CD14-positive monocyte (primary cell): Measurements from ENCODE around the gene C10orf67. TPM values are rescaled to one million over a fixed set of nuclear protein-coding genes. Genes with fewer than 3 reads are reported as not detected.
"Not testable (repeated sequence)": the region's sequence is repeated elsewhere in the genome, so short reads cannot be mapped to it uniquely, and the experiment has no call there.

Experiments
- DNase-seq, 3 donors: peaks; one replicate each; pipeline ENCODE4 v3.0.0-alpha.2; 2011 to 2022
- H2AFZ ChIP-seq: 2 replicates; pipeline ENCODE4 v1.6.0; 2012; ENCODE audit warnings: mild to moderate bottlenecking, low read depth, low read length, inconsistent platforms; ENCODE audit not compliant: insufficient read depth, poor library complexity, severe bottlenecking
- H3K27ac ChIP-seq, 2 donors: 1 replicate in 1 of 2; 2 replicates in 1 of 2; pipeline ENCODE4 v1.5.1; 2012 to 2013; ENCODE audit warnings: low read length in 2 of 2, control low read depth in 1 of 2, inconsistent platforms in 1 of 2, low read depth in 1 of 2, mild to moderate bottlenecking in 1 of 2
- H3K27me3 ChIP-seq, 2 donors: one replicate each; pipeline versions ENCODE4 v1.6.0 to v1.6.1; 2011 to 2013; ENCODE audit warnings: low read length in 2 of 2; ENCODE audit not compliant: control insufficient read depth in 2 of 2, insufficient read depth in 2 of 2
- H3K36me3 ChIP-seq, 2 donors: replicated peaks in 1 of 2; 1 replicate in 1 of 2; 2 replicates in 1 of 2; pipeline versions ENCODE4 v1.5.1 to v1.6.1; 2012 to 2013; ENCODE audit warnings: low read length in 2 of 2, control low read depth in 1 of 2, inconsistent platforms in 1 of 2, mild to moderate bottlenecking in 1 of 2; ENCODE audit not compliant: insufficient read depth in 2 of 2, control insufficient read depth in 1 of 2
- H3K4me1 ChIP-seq, 2 donors: 1 replicate in 1 of 2; 2 replicates in 1 of 2; pipeline versions ENCODE4 v1.5.1 to v1.6.1; 2012 to 2013; ENCODE audit warnings: low read length in 2 of 2, control low read depth in 1 of 2, inconsistent platforms in 1 of 2, mild to moderate bottlenecking in 1 of 2, moderate library complexity in 1 of 2; ENCODE audit not compliant: insufficient read depth in 2 of 2, control insufficient read depth in 1 of 2
- H3K4me2 ChIP-seq: replicated peaks from 2 replicates; pipeline ENCODE3; 2012; ENCODE audit warnings: low read length, moderate library complexity, mild to moderate bottlenecking; ENCODE audit not compliant: poor library complexity, severe bottlenecking; ENCODE audit errors: extremely low read depth
- H3K4me3 ChIP-seq, 3 experiments: fragments of 200-600 bp in 1 of 3; sonication (generic) in 1 of 3; replicated peaks in 1 of 3; 1 replicate in 2 of 3; 2 replicates in 1 of 3; pipeline ENCODE4 v1.5.1; 2011 to 2013; ENCODE audit warnings: low read length in 3 of 3, mild to moderate bottlenecking in 3 of 3, control low read depth in 2 of 3, low read depth in 2 of 3, inconsistent platforms in 1 of 3, moderate library complexity in 1 of 3
- H3K79me2 ChIP-seq: 2 replicates; pipeline ENCODE4 v1.6.0; 2012; ENCODE audit warnings: mild to moderate bottlenecking, control low read depth, inconsistent platforms, low read length, moderate library complexity; ENCODE audit not compliant: insufficient read depth
- H3K9ac ChIP-seq: 2 replicates; pipeline ENCODE4 v1.6.0; 2017; ENCODE audit warnings: low read length, mild to moderate bottlenecking; ENCODE audit not compliant: insufficient read depth, poor library complexity, severe bottlenecking
- H3K9me3 ChIP-seq, 2 donors: replicated peaks in 1 of 2; 1 replicate in 1 of 2; 2 replicates in 1 of 2; pipeline versions ENCODE4 v1.5.1 to v1.6.1; 2012 to 2013; ENCODE audit warnings: low read length in 2 of 2, control low read depth in 1 of 2; ENCODE audit not compliant: control insufficient read depth in 1 of 2, insufficient read depth in 1 of 2
- H4K20me1 ChIP-seq: 2 replicates; pipeline ENCODE4 v1.6.0; 2012; ENCODE audit warnings: mild to moderate bottlenecking, low read length, control low read depth, moderate library complexity; ENCODE audit not compliant: insufficient read depth
- H3K27ac Mint-ChIP-seq, 7 donors: one replicate each; pipeline ENCODE4 v1.8.0; 2020; ENCODE audit warnings: mild to moderate bottlenecking in 7 of 7, mixed read lengths in 7 of 7, moderate library complexity in 6 of 7, inconsistent platforms in 2 of 7
- H3K27me3 Mint-ChIP-seq, 3 donors: one replicate each; pipeline ENCODE4 v1.8.0; 2021 to 2022; ENCODE audit warnings: low read depth in 3 of 3, mild to moderate bottlenecking in 3 of 3, mixed read lengths in 3 of 3, moderate library complexity in 3 of 3, inconsistent platforms in 1 of 3
- H3K36me3 Mint-ChIP-seq, 2 donors: one replicate each; pipeline ENCODE4 v1.8.0; 2020; ENCODE audit warnings: mixed read lengths in 2 of 2, inconsistent platforms in 1 of 2, mild to moderate bottlenecking in 1 of 2
- H3K4me1 Mint-ChIP-seq: one replicate; pipeline ENCODE4 v1.8.0; 2020; ENCODE audit warnings: mild to moderate bottlenecking, mixed read lengths
- H3K4me3 Mint-ChIP-seq, 2 donors: one replicate each; pipeline ENCODE4 v1.8.0; 2020; ENCODE audit warnings: mild to moderate bottlenecking in 2 of 2, mixed read lengths in 2 of 2, moderate library complexity in 1 of 2
- H3K9me3 Mint-ChIP-seq, 7 donors: one replicate each; pipeline ENCODE4 v1.8.0; 2020 to 2022; ENCODE audit warnings: mixed read lengths in 7 of 7, mild to moderate bottlenecking in 6 of 7, moderate library complexity in 6 of 7, inconsistent platforms in 2 of 7
- CTCF ChIP-seq: fragments of 200-600 bp; IDR thresholded peaks from one replicate; pipeline ENCODE4 v1.8.0; 2022; ENCODE audit warnings: antibody characterized with exemption, mild to moderate bottlenecking
- WGBS: methylation state at CpG from one replicate; pipeline ENCODE4 v1.1.5; 2013; ENCODE audit warnings: missing lambda C conversion rate; ENCODE audit not compliant: insufficient coverage; 5-methylcytosine and 5-hydroxymethylcytosine counted together
- intact Hi-C, 2 donors: fragments of 100-400 bp; cut with micrococcal nuclease; formaldehyde crosslinking; loops; one replicate each; pipeline versions ENCODE4 v1.15.0 to v1.15.1; 2023
- polyA plus RNA-seq, 3 donors: library from polyadenylated mRNA; depleted of rRNA in 1 of 3; unstranded in 2 of 3; stranded (reverse) in 1 of 3; fragments of 300-500 nt in 2 of 3; fragments of >200 nt in 1 of 3; fragmentation: Illumina TruSeq in 2 of 3; gene quantifications; 1 replicate in 2 of 3; 2 replicates in 1 of 3; pipeline ENCODE4 v1.2.3, GENCODE V29; 2012 to 2021

Gene C10orf67
- polyA plus RNA-seq, 3 donors: not detected

- Histone ChIP-seq H3K9ac (no peak overlapping the region), H3K4me1 (no peaks in the 10 kb centered on the region), H2AFZ (no peak overlapping the region), H3K27me3 (peaks cover 0 to 3% of the 10 kb centered on the region in 2 donors), H3K27ac (no peak overlapping the region), H4K20me1 (no peaks in the 10 kb centered on the region), H3K79me2 (no peaks in the 10 kb centered on the region), H3K36me3 (no peaks in the 10 kb centered on the region), H3K9me3 (peaks cover 0 to under 1% of the 10 kb centered on the region in 2 donors), H3K4me3 (no peak overlapping the region), H3K4me2 (no peak overlapping the region)
- Mint-ChIP-seq H3K4me1 (no peaks in the 10 kb centered on the region), H3K27ac (no peak overlapping the region), H3K9me3 (peaks cover 0 to 2% (median under 1%) of the 10 kb centered on the region in 7 donors), H3K36me3 (no peaks in the 10 kb centered on the region), H3K27me3 (peaks cover 7 to 16% (median 8%) of the 10 kb centered on the region in 3 donors), H3K4me3 (no peak overlapping the region)
- no peak for DNase-seq
- no peak for TF ChIP-seq CTCF
- WGBS: 57% methylated on average over 1 of the region's 1 CpG
- intact Hi-C loops: loop anchor here (5.0 to 10.0 kb wide), 5 partner anchors 211 to 886 kb away; no protein-coding TSS in a partner anchor
Observed at GRCh38 chr10:23311034-23311433, 33.6 kb downstream of the C10orf67 start.

- no peak overlapping the region for H3K9ac ChIP-seq
- TF ChIP-seq CTCF: no peak
- H3K36me3 Mint-ChIP-seq: no peaks in the 10 kb centered on the region
- peaks cover 0 to 3% of the 10 kb centered on the region in 2 donors for H3K27me3 ChIP-seq
- H3K4me2 ChIP-seq: no peak overlapping the region
- no peaks in the 10 kb centered on the region for H3K9me3 ChIP-seq
- no peak overlapping the region for H3K27ac ChIP-seq
- H3K27ac Mint-ChIP-seq: no peak overlapping the region
- no peak overlapping the region for H3K4me3 ChIP-seq
- H3K4me1 Mint-ChIP-seq: no peaks in the 10 kb centered on the region
- intact Hi-C loops: loop anchor here (5.0 to 10.0 kb wide), 5 partner anchors 212 to 887 kb away; no protein-coding TSS in a partner anchor
- no peak overlapping the region for H3K4me3 Mint-ChIP-seq
- no peaks in the 10 kb centered on the region for H3K4me1 ChIP-seq
- H3K9me3 Mint-ChIP-seq: peaks cover 0 to 2% (median 0%) of the 10 kb centered on the region in 7 donors
- no peak overlapping the region for H2AFZ ChIP-seq
- DNase-seq: no peak
- H4K20me1 ChIP-seq: no peaks in the 10 kb centered on the region
- WGBS: 44% methylated on average over 1 of the region's 1 CpG
- peaks cover 8 to 16% (median 9%) of the 10 kb centered on the region in 3 donors for H3K27me3 Mint-ChIP-seq
- H3K36me3 ChIP-seq: no peaks in the 10 kb centered on the region
- H3K79me2 ChIP-seq: no peaks in the 10 kb centered on the region
Observed at GRCh38 chr10:23310404-23310803, 34.2 kb downstream of the C10orf67 start.

GRCh38 chr10:23299961-23300360, 44.6 kb downstream of the C10orf67 start:
- intact Hi-C loops: not testable (repeated sequence)

More at GRCh38 chr10:23299961-23300360, 44.6 kb downstream of the C10orf67 start:
- not testable (repeated sequence) for H3K4me3 Mint-ChIP-seq, H3K36me3 Mint-ChIP-seq, H3K36me3 ChIP-seq, H4K20me1 ChIP-seq, H2AFZ ChIP-seq, H3K9ac ChIP-seq, H3K9me3 ChIP-seq, H3K27ac Mint-ChIP-seq, H3K27me3 ChIP-seq, H3K27me3 Mint-ChIP-seq, H3K4me1 Mint-ChIP-seq, H3K4me2 ChIP-seq, H3K4me3 ChIP-seq, H3K27ac ChIP-seq, H3K79me2 ChIP-seq, DNase-seq, H3K4me1 ChIP-seq, H3K9me3 Mint-ChIP-seq
- 97% methylated on average over 5 of the region's 7 CpGs for WGBS
